Naive B cell (primary cell): ENCODE measurements around the gene TSSC4. TPM values are rescaled to one million over a fixed set of nuclear protein-coding genes. Genes with fewer than 3 reads are reported as not detected.

Experiments
- ATAC-seq, 2 donors: fragments of 150-1000 bp; cut with Tn5 transposase; 2 replicates each; pipeline ENCODE4 v1.10.0; 2021; ENCODE audit warnings: low read depth in 2 of 2, mild to moderate bottlenecking in 2 of 2, moderate library complexity in 2 of 2
- DNase-seq: peaks from one replicate; pipeline ENCODE4 v3.0.0; 2022
- H3K27ac Mint-ChIP-seq, 6 donors: one replicate each; pipeline ENCODE4 v1.8.0; 2020 to 2022; ENCODE audit warnings: mild to moderate bottlenecking in 6 of 6, mixed read lengths in 6 of 6, moderate library complexity in 5 of 6, inconsistent platforms in 2 of 6
- H3K27me3 Mint-ChIP-seq, 3 donors: one replicate each; pipeline ENCODE4 v1.8.0; 2021 to 2022; ENCODE audit warnings: mixed read lengths in 3 of 3, mild to moderate bottlenecking in 1 of 3
- H3K36me3 Mint-ChIP-seq, 2 donors: one replicate each; pipeline ENCODE4 v1.8.0; 2020 to 2022; ENCODE audit warnings: mixed read lengths in 2 of 2, inconsistent platforms in 1 of 2, mild to moderate bottlenecking in 1 of 2
- H3K4me1 Mint-ChIP-seq, 3 donors: one replicate each; pipeline ENCODE4 v1.8.0; 2020 to 2022; ENCODE audit warnings: mixed read lengths in 3 of 3, inconsistent platforms in 1 of 3, mild to moderate bottlenecking in 1 of 3, moderate library complexity in 1 of 3
- H3K4me3 Mint-ChIP-seq, 8 donors: one replicate each; pipeline ENCODE4 v1.8.0; 2020 to 2022; ENCODE audit warnings: mild to moderate bottlenecking in 8 of 8, mixed read lengths in 8 of 8, moderate library complexity in 8 of 8, inconsistent platforms in 2 of 8
- H3K9me3 Mint-ChIP-seq, 7 donors: one replicate each; pipeline ENCODE4 v1.8.0; 2020 to 2022; ENCODE audit warnings: mixed read lengths in 7 of 7, mild to moderate bottlenecking in 5 of 7, inconsistent platforms in 2 of 7, moderate library complexity in 1 of 7
- polyA plus RNA-seq, 6 donors: library from polyadenylated mRNA; unstranded; fragments of 300-500 nt; fragmentation: Illumina TruSeq; gene quantifications; one replicate each; pipeline ENCODE4 v1.2.3, GENCODE V29; 2021; ENCODE audit warnings: low read depth in 6 of 6

The TSSC4 gene
- polyA plus RNA-seq, 6 donors from 2014 or later: 54.7 to 76.0 (median 67.9) TPM

- DNase-seq (no peak), ATAC-seq (no peak)
- no peak overlapping the region for H3K27ac Mint-ChIP-seq
Measured at GRCh38 chr11:2434506-2435255, 34.1 kb downstream of the TSSC4 start.

GRCh38 chr11:2435288-2436012 lies 34.9 kb downstream of the TSSC4 start:
- peaks cover 0 to 19% (median 6%) of the 10 kb centered on the region in 3 donors for H3K27me3 Mint-ChIP-seq
- no peaks in the 10 kb centered on the region for H3K4me1 Mint-ChIP-seq
- H3K9me3 Mint-ChIP-seq: peaks cover 0 to 16% (median 4%) of the 10 kb centered on the region in 7 donors

More at GRCh38 chr11:2434506-2435255, 34.1 kb downstream of the TSSC4 start:
- Mint-ChIP-seq H3K27me3 (peaks cover 0 to 18% (median 6%) of the 10 kb centered on the region in 3 donors), H3K4me3 (no peak overlapping the region), H3K9me3 (peaks cover 0 to 12% (median 4%) of the 10 kb centered on the region in 7 donors), H3K36me3 (no peaks in the 10 kb centered on the region), H3K4me1 (no peaks in the 10 kb centered on the region)

GRCh38 chr11:2436013-2436520 lies 35.5 kb downstream of the TSSC4 start:
- peaks cover 0 to 25% (median 6%) of the 10 kb centered on the region in 3 donors for H3K27me3 Mint-ChIP-seq
- no peak overlapping the region for H3K27ac Mint-ChIP-seq
- no peak overlapping the region for H3K4me3 Mint-ChIP-seq
- ATAC-seq: no peak
- H3K36me3 Mint-ChIP-seq: no peaks in the 10 kb centered on the region
- no peaks in the 10 kb centered on the region for H3K4me1 Mint-ChIP-seq
- no peak for DNase-seq
- H3K9me3 Mint-ChIP-seq: peaks cover 0 to 16% (median 4%) of the 10 kb centered on the region in 7 donors

More at GRCh38 chr11:2435288-2436012, 34.9 kb downstream of the TSSC4 start:
- ATAC-seq (no peak), DNase-seq (no peak)
- Mint-ChIP-seq H3K4me3 (no peak overlapping the region), H3K36me3 (no peaks in the 10 kb centered on the region), H3K27ac (no peak overlapping the region)

GRCh38 chr11:2436521-2437031 lies 36.0 kb downstream of the TSSC4 start:
- Mint-ChIP-seq H3K9me3 (peaks cover 0 to 16% (median 4%) of the 10 kb centered on the region in 7 donors), H3K27ac (no peak overlapping the region), H3K36me3 (no peaks in the 10 kb centered on the region), H3K4me3 (no peak overlapping the region), H3K27me3 (peaks cover 0 to 24% (median 6%) of the 10 kb centered on the region in 3 donors), H3K4me1 (no peaks in the 10 kb centered on the region)
- ATAC-seq (no peak), DNase-seq (no peak)

GRCh38 chr11:2437516-2437915 lies 37.0 kb downstream of the TSSC4 start:
- DNase-seq (no peak), ATAC-seq (no peak)
- Mint-ChIP-seq H3K36me3 (no peaks in the 10 kb centered on the region), H3K27ac (no peak overlapping the region), H3K4me3 (no peak overlapping the region), H3K27me3 (peaks cover 4 to 20% (median 6%) of the 10 kb centered on the region in 3 donors), H3K9me3 (peaks cover 0 to 16% (median 4%) of the 10 kb centered on the region in 7 donors), H3K4me1 (no peaks in the 10 kb centered on the region)

- Mint-ChIP-seq H3K27ac (no peak overlapping the region), H3K27me3 (peaks cover 4 to 20% (median 6%) of the 10 kb centered on the region in 3 donors)
Measured at GRCh38 chr11:2439820-2440219, 39.3 kb downstream of the TSSC4 start.

GRCh38 chr11:2440646-2441045 lies 40.1 kb downstream of the TSSC4 start:
- Mint-ChIP-seq H3K27ac (no peak overlapping the region), H3K36me3 (no peaks in the 10 kb centered on the region), H3K4me3 (peak overlapping the region in 1 of 8 donors; percentile 11), H3K27me3 (peaks cover 4 to 26% (median 6%) of the 10 kb centered on the region in 3 donors), H3K4me1 (peaks cover 4 to 9% (median 6%) of the 10 kb centered on the region in 3 donors), H3K9me3 (peaks cover 0 to 16% (median 4%) of the 10 kb centered on the region in 7 donors)
- no peak for DNase-seq
- ATAC-seq: no peak

More at GRCh38 chr11:2439820-2440219, 39.3 kb downstream of the TSSC4 start:
- ATAC-seq (no peak), DNase-seq (no peak)
- Mint-ChIP-seq H3K4me3 (no peak overlapping the region), H3K9me3 (peaks cover 0 to 16% (median 4%) of the 10 kb centered on the region in 7 donors), H3K36me3 (no peaks in the 10 kb centered on the region), H3K4me1 (peaks cover 0 to 5% (median 0%) of the 10 kb centered on the region in 3 donors)

GRCh38 chr11:2441171-2441570 lies 40.6 kb downstream of the TSSC4 start:
- Mint-ChIP-seq H3K9me3 (peaks cover 0 to 16% (median 4%) of the 10 kb centered on the region in 7 donors), H3K36me3 (no peaks in the 10 kb centered on the region), H3K4me3 (peak overlapping the region in 1 of 8 donors; percentile 11), H3K27ac (no peak overlapping the region), H3K4me1 (peaks cover 9 to 11% (median 10%) of the 10 kb centered on the region in 3 donors), H3K27me3 (peaks cover 4 to 29% (median 6%) of the 10 kb centered on the region in 3 donors)
- ATAC-seq (no peak), DNase-seq (no peak)

GRCh38 chr11:2442589-2442988 lies 42.0 kb downstream of the TSSC4 start:
- no peaks in the 10 kb centered on the region for H3K36me3 Mint-ChIP-seq
- H3K4me3 Mint-ChIP-seq: peak overlapping the region in 1 of 8 donors; percentile 70
- no peak for ATAC-seq
- H3K9me3 Mint-ChIP-seq: peaks cover 0 to 13% (median 4%) of the 10 kb centered on the region in 7 donors
- peak overlapping the region in 1 of 6 donors; percentile 57 for H3K27ac Mint-ChIP-seq
- no peak for DNase-seq
- peaks cover 20 to 25% (median 24%) of the 10 kb centered on the region in 3 donors for H3K4me1 Mint-ChIP-seq
- peaks cover 1 to 24% (median 4%) of the 10 kb centered on the region in 3 donors for H3K27me3 Mint-ChIP-seq

- H3K4me3 Mint-ChIP-seq: peak overlapping the region; percentile 11 to 82 (median 52)
- DNase-seq (no peak), ATAC-seq (no peak)
- H3K27ac Mint-ChIP-seq: peak overlapping the region in 2 of 6 donors; percentile 16 to 31
- peaks cover 0 to 19% (median 4%) of the 10 kb centered on the region in 3 donors for H3K27me3 Mint-ChIP-seq
- peaks cover 0 to 9% (median 2%) of the 10 kb centered on the region in 7 donors for H3K9me3 Mint-ChIP-seq
- H3K36me3 Mint-ChIP-seq: no peaks in the 10 kb centered on the region
- peaks cover 22 to 31% (median 30%) of the 10 kb centered on the region in 3 donors for H3K4me1 Mint-ChIP-seq
Measured at GRCh38 chr11:2443406-2443805, 42.9 kb downstream of the TSSC4 start.

- Mint-ChIP-seq H3K36me3 (no peaks in the 10 kb centered on the region), H3K27ac (peak within 1 kb of the TSS; percentile 31 to 86 (median 70)), H3K9me3 (peaks cover 0 to 7% (median 2%) of the 10 kb centered on the region in 7 donors), H3K4me3 (peak within 1 kb of the TSS; percentile 92 to 96 (median 94)), H3K4me1 (peaks cover 22 to 35% (median 32%) of the 10 kb centered on the region in 3 donors), H3K27me3 (peaks cover 0 to 19% (median 4%) of the 10 kb centered on the region in 3 donors)
- DNase-seq: peak; percentile 63
- peak; percentile 49 to 56 for ATAC-seq
Measured at GRCh38 chr11:2443881-2444820, 43.6 kb downstream of the TSSC4 start, which contains the start of gene TRPM5. Gene TRPM5 (minus strand): TSS chr11:2444514. CDS start chr11:2423036, 21,478 bp downstream.
